H9 (cell line): ENCODE measurements around the gene DENND1A. TPM values are rescaled to one million over a fixed set of nuclear protein-coding genes. Genes with fewer than 3 reads are reported as not detected.

Experiments
- DNase-seq: peaks from one replicate; pipeline ENCODE4 v3.0.0-alpha.2; 2017
- H2AFZ ChIP-seq: one replicate; pipeline ENCODE4 v1.6.1; 2013; ENCODE audit warnings: mild to moderate bottlenecking, low read length, control low read depth, moderate library complexity
- H2AK5ac ChIP-seq: 2 replicates; pipeline ENCODE4 v1.6.1; 2013; ENCODE audit warnings: low read length, control low read depth, mixed read lengths; ENCODE audit not compliant: insufficient read length
- H2BK120ac ChIP-seq: one replicate; pipeline ENCODE4 v1.6.1; 2013; ENCODE audit warnings: low read depth, mild to moderate bottlenecking, low read length, control low read depth, inconsistent platforms; ENCODE audit not compliant: poor library complexity, severe bottlenecking
- H2BK12ac ChIP-seq: 2 replicates; pipeline ENCODE4 v1.6.1; 2013; ENCODE audit warnings: low read length, control low read depth, mixed read lengths, low read depth; ENCODE audit not compliant: insufficient read length
- H2BK15ac ChIP-seq: 2 replicates; pipeline ENCODE4 v1.6.1; 2013; ENCODE audit warnings: low read depth, low read length, control low read depth
- H2BK20ac ChIP-seq: one replicate; pipeline ENCODE4 v1.6.1; 2013; ENCODE audit warnings: low read depth, mild to moderate bottlenecking, low read length, control low read depth, inconsistent platforms; ENCODE audit not compliant: poor library complexity, severe bottlenecking
- H2BK5ac ChIP-seq: 2 replicates; pipeline ENCODE4 v1.6.1; 2013; ENCODE audit warnings: low read length, control low read depth, mixed read lengths; ENCODE audit not compliant: insufficient read length
- H3K14ac ChIP-seq: 2 replicates; pipeline ENCODE4 v1.6.1; 2013; ENCODE audit warnings: low read length, control low read depth; ENCODE audit not compliant: insufficient read depth
- H3K18ac ChIP-seq: 2 replicates; pipeline ENCODE4 v1.6.1; 2013; ENCODE audit warnings: low read depth, mild to moderate bottlenecking, mixed read lengths, low read length, control low read depth; ENCODE audit not compliant: insufficient read length
- H3K23ac ChIP-seq: 2 replicates; pipeline ENCODE4 v1.6.1; 2013; ENCODE audit warnings: low read length, control low read depth, mixed read lengths, low read depth; ENCODE audit not compliant: insufficient read length
- H3K23me2 ChIP-seq: 2 replicates; pipeline ENCODE4 v1.6.1; 2013; ENCODE audit warnings: low read depth, mild to moderate bottlenecking, mixed read lengths, low read length, control low read depth; ENCODE audit not compliant: insufficient read length, poor library complexity, severe bottlenecking
- H3K27ac ChIP-seq: 2 replicates; pipeline ENCODE4 v1.5.1; 2013; ENCODE audit warnings: low read length, control low read depth, mixed read lengths, low read depth; ENCODE audit not compliant: insufficient read length
- H3K27me3 ChIP-seq: 2 replicates; pipeline ENCODE4 v1.6.1; 2013; ENCODE audit warnings: low read length, control low read depth, inconsistent platforms; ENCODE audit not compliant: insufficient read depth
- H3K4ac ChIP-seq: 2 replicates; pipeline ENCODE4 v1.6.1; 2013; ENCODE audit warnings: low read depth, mild to moderate bottlenecking, control low read depth, inconsistent platforms, low read length, moderate library complexity
- H3K4me1 ChIP-seq: 2 replicates; pipeline ENCODE4 v1.6.1; 2013; ENCODE audit warnings: low read length, control low read depth, inconsistent platforms; ENCODE audit not compliant: insufficient read depth
- H3K4me2 ChIP-seq: 2 replicates; pipeline ENCODE4 v1.6.1; 2013; ENCODE audit warnings: low read length, control low read depth, mixed read lengths; ENCODE audit not compliant: insufficient read length, insufficient read depth
- H3K56ac ChIP-seq: 2 replicates; pipeline ENCODE4 v1.6.1; 2013; ENCODE audit warnings: low read depth, mild to moderate bottlenecking, mixed read lengths, low read length, control low read depth; ENCODE audit not compliant: insufficient read length
- H3K79me1 ChIP-seq: 2 replicates; pipeline ENCODE4 v1.6.1; 2013; ENCODE audit warnings: low read depth, mild to moderate bottlenecking, moderate library complexity, low read length, control low read depth, inconsistent platforms; ENCODE audit not compliant: insufficient read depth, poor library complexity, severe bottlenecking
- H3K79me2 ChIP-seq: 2 replicates; pipeline ENCODE4 v1.6.1; 2013; ENCODE audit warnings: low read length, control low read depth, inconsistent platforms; ENCODE audit not compliant: insufficient read depth
- H3K9ac ChIP-seq: 2 replicates; pipeline ENCODE4 v1.6.1; 2013; ENCODE audit warnings: low read length, control low read depth, mixed read lengths; ENCODE audit not compliant: insufficient read length; ENCODE audit errors: extremely low read depth
- H3K9me3 ChIP-seq: one replicate; pipeline ENCODE4 v1.6.1; 2013; ENCODE audit warnings: low read depth, low read length, inconsistent platforms; ENCODE audit not compliant: control insufficient read depth
- H3T11ph ChIP-seq: one replicate; pipeline ENCODE4 v1.6.1; 2013; ENCODE audit warnings: mild to moderate bottlenecking, low read length, control low read depth, inconsistent platforms
- H4K20me1 ChIP-seq: one replicate; pipeline ENCODE4 v1.6.1; 2013; ENCODE audit not compliant: control insufficient read depth, insufficient read length, insufficient read depth
- H4K5ac ChIP-seq: 2 replicates; pipeline ENCODE4 v1.6.1; 2013; ENCODE audit warnings: low read depth, mild to moderate bottlenecking, mixed read lengths, low read length, control low read depth; ENCODE audit not compliant: insufficient read length
- H4K8ac ChIP-seq: replicated peaks from 2 replicates; pipeline ENCODE4 v1.6.1; 2013; ENCODE audit warnings: low read length, control low read depth, mixed read lengths, low read depth; ENCODE audit not compliant: insufficient read length
- H4K91ac ChIP-seq: 2 replicates; pipeline ENCODE4 v1.6.1; 2013; ENCODE audit warnings: low read depth, mild to moderate bottlenecking, moderate library complexity, mixed read lengths, low read length, control low read depth; ENCODE audit not compliant: insufficient read length
- H3K27ac Mint-ChIP-seq, 3 experiments: 2 replicates in 2 of 3; 3 replicates in 1 of 3; pipeline ENCODE4 v1.8.0; 2020 to 2021; ENCODE audit warnings: mixed read lengths in 3 of 3, mild to moderate bottlenecking in 1 of 3, moderate library complexity in 1 of 3
- H3K27me3 Mint-ChIP-seq: 2 replicates; pipeline ENCODE4 v1.8.0; 2021; ENCODE audit warnings: low read depth, mild to moderate bottlenecking, moderate library complexity, mixed read lengths
- H3K36me3 Mint-ChIP-seq, 3 experiments: 2 replicates in 2 of 3; 3 replicates in 1 of 3; pipeline ENCODE4 v1.8.0; 2020 to 2021; ENCODE audit warnings: low read depth in 3 of 3, mixed read lengths in 3 of 3; ENCODE audit not compliant: insufficient read depth in 1 of 3
- H3K4me1 Mint-ChIP-seq, 2 experiments: 2 replicates each; pipeline ENCODE4 v1.8.0; 2020; ENCODE audit warnings: mixed read lengths in 2 of 2
- H3K4me3 Mint-ChIP-seq, 2 experiments: 2 replicates in 1 of 2; 3 replicates in 1 of 2; pipeline ENCODE4 v1.8.0; 2020 to 2021; ENCODE audit warnings: mild to moderate bottlenecking in 2 of 2, mixed read lengths in 2 of 2, moderate library complexity in 1 of 2
- H3K9me3 Mint-ChIP-seq, 2 experiments: 2 replicates in 1 of 2; 3 replicates in 1 of 2; pipeline ENCODE4 v1.8.0; 2020; ENCODE audit warnings: mild to moderate bottlenecking in 2 of 2, mixed read lengths in 2 of 2, moderate library complexity in 1 of 2
- WGBS: extraction: QIAGEN DNeasy Blood & Tissue Kit; methylation state at CpG from one replicate; pipeline ENCODE4 v1.1.7; 2013; ENCODE audit warnings: missing lambda C conversion rate, low lambda C conversion rate, mixed read lengths; ENCODE audit not compliant: insufficient read length; ENCODE audit errors: extremely low coverage; 5-methylcytosine and 5-hydroxymethylcytosine counted together
- total RNA-seq: library from RNA; stranded (reverse); gene quantifications from 2 replicates; pipeline ENCODE4 v1.2.1, GENCODE V29; 2021
- TF ChIP-seq, protein P1 (sequence below): fragments of 200-600 bp; sonication (generic); conservative IDR thresholded peaks from 3 replicates; pipeline ENCODE4 v1.8.0; 2021; ENCODE audit warnings: antibody characterized with exemption, mild to moderate bottlenecking

DENND1A gene
- total RNA-seq, 1 experiment from 2014 or later: 20.4 TPM

DNA sequence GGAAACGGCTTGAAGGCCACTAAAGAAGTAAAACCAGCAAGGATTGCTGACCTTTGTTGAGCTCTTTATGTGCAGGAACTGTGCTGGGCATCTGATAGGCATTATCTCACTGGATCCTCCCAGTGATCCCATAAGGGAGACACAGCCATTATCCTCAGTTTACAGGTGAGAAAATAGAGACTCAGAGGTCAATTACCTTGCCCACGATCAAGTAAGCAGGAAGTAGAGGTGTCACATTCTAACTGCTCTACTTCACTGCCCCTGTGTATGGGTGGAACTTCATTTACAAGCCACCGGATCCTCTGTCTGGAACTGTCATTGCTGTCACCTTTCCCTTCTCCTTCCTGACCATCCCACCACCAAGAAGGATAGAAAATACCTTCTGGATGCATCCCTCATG is 325.1 kb downstream of the DENND1A start:
- no peak overlapping the region for H3K4me2 ChIP-seq
- H2AK5ac ChIP-seq: no peak overlapping the region
- no peaks in the 10 kb centered on the region for H3K9me3 Mint-ChIP-seq
- no peaks in the 10 kb centered on the region for H3K9me3 ChIP-seq
- H3K9ac ChIP-seq: no peak overlapping the region
- H2AFZ ChIP-seq: no peak overlapping the region
- TF ChIP-seq, protein P1, sequence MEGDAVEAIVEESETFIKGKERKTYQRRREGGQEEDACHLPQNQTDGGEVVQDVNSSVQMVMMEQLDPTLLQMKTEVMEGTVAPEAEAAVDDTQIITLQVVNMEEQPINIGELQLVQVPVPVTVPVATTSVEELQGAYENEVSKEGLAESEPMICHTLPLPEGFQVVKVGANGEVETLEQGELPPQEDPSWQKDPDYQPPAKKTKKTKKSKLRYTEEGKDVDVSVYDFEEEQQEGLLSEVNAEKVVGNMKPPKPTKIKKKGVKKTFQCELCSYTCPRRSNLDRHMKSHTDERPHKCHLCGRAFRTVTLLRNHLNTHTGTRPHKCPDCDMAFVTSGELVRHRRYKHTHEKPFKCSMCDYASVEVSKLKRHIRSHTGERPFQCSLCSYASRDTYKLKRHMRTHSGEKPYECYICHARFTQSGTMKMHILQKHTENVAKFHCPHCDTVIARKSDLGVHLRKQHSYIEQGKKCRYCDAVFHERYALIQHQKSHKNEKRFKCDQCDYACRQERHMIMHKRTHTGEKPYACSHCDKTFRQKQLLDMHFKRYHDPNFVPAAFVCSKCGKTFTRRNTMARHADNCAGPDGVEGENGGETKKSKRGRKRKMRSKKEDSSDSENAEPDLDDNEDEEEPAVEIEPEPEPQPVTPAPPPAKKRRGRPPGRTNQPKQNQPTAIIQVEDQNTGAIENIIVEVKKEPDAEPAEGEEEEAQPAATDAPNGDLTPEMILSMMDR: no peak
- H2BK120ac ChIP-seq: no peak overlapping the region
- H4K20me1 ChIP-seq: no peaks in the 10 kb centered on the region
- no CpG with 5 or more reads among the region's 3 CpGs for WGBS
- no peak overlapping the region for H4K5ac ChIP-seq
- H3K4me1 ChIP-seq: no peaks in the 10 kb centered on the region
- H3K4ac ChIP-seq: no peak overlapping the region
- no peak overlapping the region for H3K27ac Mint-ChIP-seq
- no peak overlapping the region for H4K91ac ChIP-seq
- no peaks in the 10 kb centered on the region for H3K79me1 ChIP-seq
- no peak overlapping the region for H3K27ac ChIP-seq
- no peak overlapping the region for H4K8ac ChIP-seq
- H3K4me1 Mint-ChIP-seq: peaks cover 3 to 4% of the 10 kb centered on the region in 2 experiments; a peak in 3 of 4 replicates
- no peaks in the 10 kb centered on the region for H3K23me2 ChIP-seq
- H3K4me3 Mint-ChIP-seq: no peak overlapping the region
- peaks cover 0 to 3% (median 0%) of the 10 kb centered on the region in 3 experiments; a peak in 1 of 7 replicates for H3K36me3 Mint-ChIP-seq
- no peak overlapping the region for H2BK5ac ChIP-seq
- H3T11ph ChIP-seq: no peak overlapping the region
- H3K27me3 ChIP-seq: no peaks in the 10 kb centered on the region
- DNase-seq: no peak
- no peak overlapping the region for H2BK15ac ChIP-seq
- H3K79me2 ChIP-seq: no peaks in the 10 kb centered on the region
- no peak overlapping the region for H3K18ac ChIP-seq
- H3K56ac ChIP-seq: no peak overlapping the region
- H3K23ac ChIP-seq: no peak overlapping the region
- no peak overlapping the region for H3K14ac ChIP-seq
- no peak overlapping the region for H2BK12ac ChIP-seq
- H3K27me3 Mint-ChIP-seq: no peaks in the 10 kb centered on the region; the same call in 1 of the 2 replicates
- H2BK20ac ChIP-seq: no peak overlapping the region
